Hippocampal formation (tissue), 2 donors: Measurements from ENCODE around the gene CDH1.

ENCODE experiments used
- DNase-seq, 2 donors: peaks; one replicate each; lab custom pipeline; 2025; lab: John Stamatoyannopoulos, UW

CDH1 gene

GRCh38 chr16:68850481-68850880 is 113.4 kb downstream of the CDH1 start:
- no peak for DNase-seq

GRCh38 chr16:68851601-68852000 is 114.5 kb downstream of the CDH1 start:
- DNase-seq, result no peak

GRCh38 chr16:68857479-68857878 is 120.4 kb downstream of the CDH1 start:
- no peak for DNase-seq

GRCh38 chr16:68859828-68860227 is 122.7 kb downstream of the CDH1 start:
- DNase-seq, result no peak

GRCh38 chr16:68860978-68861892 is 124.1 kb downstream of the CDH1 start:
- DNase-seq, result no peak

- no peak for DNase-seq
Observed at GRCh38 chr16:68866933-68867332, 129.8 kb downstream of the CDH1 start.

- no peak for DNase-seq
Observed at GRCh38 chr16:68869492-68870088, 132.5 kb downstream of the CDH1 start.

- DNase-seq, result no peak
Observed at GRCh38 chr16:68873635-68874471, 136.8 kb downstream of the CDH1 start.

GRCh38 chr16:68875871-68876270 is 138.8 kb downstream of the CDH1 start:
- DNase-seq, result no peak

- DNase-seq, result no peak
Observed at GRCh38 chr16:68883685-68884084, 146.6 kb downstream of the CDH1 start.

- DNase-seq, result no peak
Observed at GRCh38 chr16:68884401-68884800, 147.3 kb downstream of the CDH1 start.
